ENCODE measurements around the gene ATP5MG. TPM values are rescaled to one million over a fixed set of nuclear protein-coding genes. Genes with fewer than 3 reads are reported as not detected.

Gene ATP5MG
- total RNA-seq, 2 experiments from 2014 or later: 237 to 249 TPM

DNA sequence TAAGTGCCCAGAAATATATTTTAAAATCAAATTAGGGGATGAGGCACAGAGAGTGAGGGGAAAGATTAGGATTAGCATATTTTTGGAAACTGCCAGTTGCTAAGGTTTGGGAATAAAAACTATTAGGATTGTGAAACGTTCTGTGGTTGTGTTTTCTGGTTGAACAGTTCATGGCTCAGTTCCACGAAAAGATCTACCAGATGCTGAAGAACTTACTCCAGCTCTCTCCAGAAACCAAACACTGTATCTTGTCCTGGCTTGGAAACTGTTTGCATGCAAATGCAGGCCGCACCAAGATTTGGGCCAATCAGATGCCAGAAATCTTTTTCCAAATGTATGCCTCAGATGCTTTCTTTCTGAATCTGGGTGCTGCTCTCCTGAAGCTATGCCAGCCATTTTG lies 26.7 kb upstream of the ATP5MG start:
- Mint-ChIP-seq H3K9me3 (no peaks in the 10 kb centered on the region), H3K27ac (no peak overlapping the region), H3K27me3 (no peaks in the 10 kb centered on the region), H3K4me1 (ENCODE audit: low read depth) (peaks cover 2% of the 10 kb centered on the region), H3K4me3 (no peak overlapping the region), H3K36me3 (ENCODE audit: low read depth) (peaks cover 66% of the 10 kb centered on the region)
- intact Hi-C loops (cut with micrococcal nuclease): no loop called here
- TF ChIP-seq, protein P1, sequence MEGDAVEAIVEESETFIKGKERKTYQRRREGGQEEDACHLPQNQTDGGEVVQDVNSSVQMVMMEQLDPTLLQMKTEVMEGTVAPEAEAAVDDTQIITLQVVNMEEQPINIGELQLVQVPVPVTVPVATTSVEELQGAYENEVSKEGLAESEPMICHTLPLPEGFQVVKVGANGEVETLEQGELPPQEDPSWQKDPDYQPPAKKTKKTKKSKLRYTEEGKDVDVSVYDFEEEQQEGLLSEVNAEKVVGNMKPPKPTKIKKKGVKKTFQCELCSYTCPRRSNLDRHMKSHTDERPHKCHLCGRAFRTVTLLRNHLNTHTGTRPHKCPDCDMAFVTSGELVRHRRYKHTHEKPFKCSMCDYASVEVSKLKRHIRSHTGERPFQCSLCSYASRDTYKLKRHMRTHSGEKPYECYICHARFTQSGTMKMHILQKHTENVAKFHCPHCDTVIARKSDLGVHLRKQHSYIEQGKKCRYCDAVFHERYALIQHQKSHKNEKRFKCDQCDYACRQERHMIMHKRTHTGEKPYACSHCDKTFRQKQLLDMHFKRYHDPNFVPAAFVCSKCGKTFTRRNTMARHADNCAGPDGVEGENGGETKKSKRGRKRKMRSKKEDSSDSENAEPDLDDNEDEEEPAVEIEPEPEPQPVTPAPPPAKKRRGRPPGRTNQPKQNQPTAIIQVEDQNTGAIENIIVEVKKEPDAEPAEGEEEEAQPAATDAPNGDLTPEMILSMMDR (IDR thresholded peaks at IDR 0.05): no peak
- ATAC-seq (no peak), DNase-seq (no peak)
- POLR2A ChIA-PET: interaction anchor here (0.6 to 1.8 kb wide), 5 partner anchors 11 to 166 kb away, joined by 3 to 6 read pairs (median 3); partner anchors contain the start of gene CD3G
- CTCF ChIA-PET: interaction anchor here (1.6 kb wide), 1 partner anchor 11 kb away, joined by 3 read pairs; no protein-coding TSS in a partner anchor

DNA sequence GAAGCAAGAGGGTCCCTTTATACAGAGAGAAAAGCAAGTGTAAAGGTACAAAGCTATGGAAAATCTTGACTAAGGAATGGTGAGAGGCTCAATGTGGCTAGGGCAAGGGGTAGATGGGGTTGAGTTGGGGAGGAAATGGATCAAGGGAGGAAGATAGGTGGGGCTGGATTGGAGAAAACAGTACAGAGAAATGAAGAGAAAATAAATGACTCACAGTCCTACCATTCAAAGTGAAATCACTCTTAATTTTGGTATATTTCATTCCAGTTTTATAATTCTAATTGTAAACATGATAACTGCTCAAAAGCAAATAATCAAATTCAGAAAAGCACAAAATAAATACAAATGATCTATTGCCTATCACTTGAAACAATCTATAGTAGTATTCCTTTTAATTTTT lies 25.4 kb upstream of the ATP5MG start:
- no peak for ATAC-seq
- TF ChIP-seq, protein P1 (IDR thresholded peaks at IDR 0.05): no peak
- Mint-ChIP-seq H3K4me1 (ENCODE audit: low read depth) (peaks cover 2% of the 10 kb centered on the region), H3K9me3 (no peaks in the 10 kb centered on the region), H3K27me3 (no peaks in the 10 kb centered on the region), H3K27ac (peak overlapping the region; percentile 18), H3K36me3 (ENCODE audit: low read depth) (peaks cover 57% of the 10 kb centered on the region), H3K4me3 (no peak overlapping the region)
- ChIA-PET POLR2A (interaction anchor here (0.6 to 1.8 kb wide), 6 partner anchors 10 to 208 kb away, joined by 3 to 6 read pairs (median 4); partner anchors contain the start of gene CD3G), CTCF (interaction anchor here (0.8 to 1.7 kb wide), 3 partner anchors 10 to 113 kb away, joined by 3 read pairs; no protein-coding TSS in a partner anchor)
- DNase-seq: no peak
- intact Hi-C loops (cut with micrococcal nuclease): no loop called here

DNA sequence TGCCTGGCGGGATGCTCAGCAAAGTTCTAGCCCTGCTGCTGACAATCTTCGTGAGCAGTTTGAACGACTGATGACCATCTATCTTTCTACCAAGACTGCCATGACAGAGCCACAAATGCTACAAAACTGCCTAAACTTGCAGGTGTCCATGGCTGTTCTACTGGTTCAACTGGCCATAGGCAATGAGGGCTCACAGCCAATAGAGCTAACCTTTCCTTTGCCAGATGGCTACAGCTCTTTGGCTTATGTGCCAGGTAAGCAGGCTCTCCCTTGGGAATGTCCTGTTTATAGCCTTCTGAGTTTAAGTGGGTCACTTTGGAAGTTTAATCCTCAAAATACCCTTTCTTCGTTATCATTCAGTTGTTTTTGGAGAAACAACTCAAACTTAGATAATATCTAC lies 21.9 kb upstream of the ATP5MG start:
- Mint-ChIP-seq H3K9me3 (no peaks in the 10 kb centered on the region), H3K36me3 (ENCODE audit: low read depth) (peaks cover 49% of the 10 kb centered on the region), H3K4me3 (no peak overlapping the region), H3K27ac (no peak overlapping the region), H3K27me3 (no peaks in the 10 kb centered on the region), H3K4me1 (ENCODE audit: low read depth) (peaks cover 2% of the 10 kb centered on the region)
- TF ChIP-seq, protein P1 (IDR thresholded peaks at IDR 0.05): no peak
- ChIA-PET CTCF (interaction anchor here (1.9 kb wide), 1 partner anchor 11 kb away, joined by 5 read pairs; no protein-coding TSS in a partner anchor), POLR2A (interaction anchor here (0.5 to 0.7 kb wide), 2 partner anchors 18 to 20 kb away, joined by 3 to 4 read pairs; no protein-coding TSS in a partner anchor)
- no peak for ATAC-seq
- DNase-seq: no peak
- intact Hi-C loops (cut with micrococcal nuclease): no loop called here

DNA sequence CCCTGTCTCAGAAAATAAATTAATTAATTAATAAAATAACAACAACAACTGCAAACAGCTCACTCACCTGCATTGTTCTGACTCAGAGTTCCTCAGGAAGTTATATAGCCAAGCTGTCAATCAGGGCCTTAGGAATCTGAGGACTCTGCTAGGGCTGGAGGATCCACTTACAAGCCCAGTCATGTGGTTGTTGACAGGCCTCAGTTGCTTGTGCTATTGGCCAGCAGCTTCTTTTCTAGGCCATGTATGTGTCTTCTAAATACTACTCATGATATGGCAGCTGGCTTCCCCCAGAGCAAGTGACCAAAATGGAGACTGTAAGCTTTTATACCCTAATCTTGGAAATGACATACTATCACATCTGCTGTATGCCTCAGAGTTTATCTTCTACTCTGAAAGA lies 20.8 kb upstream of the ATP5MG start:
- no peak for ATAC-seq
- H3K4me1 Mint-ChIP-seq (ENCODE audit: low read depth): peaks cover 2% of the 10 kb centered on the region
- intact Hi-C loops (cut with micrococcal nuclease): no loop called here
- no peaks in the 10 kb centered on the region for H3K27me3 Mint-ChIP-seq
- ChIA-PET CTCF (no interaction called here), POLR2A (interaction anchor here (0.6 kb wide), 1 partner anchor 17 kb away, joined by 3 read pairs; no protein-coding TSS in a partner anchor)
- H3K9me3 Mint-ChIP-seq: no peaks in the 10 kb centered on the region
- H3K36me3 Mint-ChIP-seq (ENCODE audit: low read depth): peaks cover 47% of the 10 kb centered on the region
- no peak overlapping the region for H3K4me3 Mint-ChIP-seq
- TF ChIP-seq, protein P1 (IDR thresholded peaks at IDR 0.05): no peak
- DNase-seq: no peak
- no peak overlapping the region for H3K27ac Mint-ChIP-seq

DNA sequence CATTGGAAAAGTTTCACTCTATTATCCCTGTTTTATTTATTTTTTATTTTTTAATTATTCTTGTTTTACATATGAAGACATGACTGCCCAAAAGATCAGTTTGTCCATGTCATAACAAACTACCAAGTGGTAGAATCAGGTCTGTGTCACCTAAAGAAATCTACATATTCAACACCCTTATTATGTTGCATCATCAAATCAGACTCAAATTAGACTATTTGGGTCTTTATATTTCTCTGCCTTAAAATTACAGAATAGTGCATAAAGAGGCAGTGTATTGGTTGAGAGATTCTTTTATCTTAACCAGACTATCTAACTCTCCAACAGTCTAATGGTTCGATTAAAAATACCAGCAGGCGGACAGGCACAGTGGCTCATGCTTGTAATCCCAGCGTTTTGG lies 18.5 kb upstream of the ATP5MG start:
- DNase-seq (no peak), ATAC-seq (no peak)
- Mint-ChIP-seq H3K27ac (no peak overlapping the region), H3K36me3 (ENCODE audit: low read depth) (peaks cover 51% of the 10 kb centered on the region), H3K27me3 (no peaks in the 10 kb centered on the region), H3K4me3 (no peak overlapping the region), H3K4me1 (ENCODE audit: low read depth) (no peaks in the 10 kb centered on the region), H3K9me3 (no peaks in the 10 kb centered on the region)
- TF ChIP-seq, protein P1 (IDR thresholded peaks at IDR 0.05): no peak
- ChIA-PET CTCF (interaction anchor here (1.4 kb wide), 1 partner anchor 211 kb away, joined by 4 read pairs; no protein-coding TSS in a partner anchor), POLR2A (no interaction called here)
- intact Hi-C loops (cut with micrococcal nuclease): no loop called here
